Stimulated activated CD4-positive, alpha-beta T cell treated with anti-CD3 and anti-CD28 coated beads, Interleukin-1b, Interleukin-23, amount 100 ng/mL, for 1 hour (primary cell): Measurements from ENCODE around the gene MVB12A.

Experiments used
- DNase-seq, 2 donors: peaks; one replicate each; pipeline ENCODE4 v3.0.0-alpha.2; 2020; ENCODE audit warnings: low read depth in 2 of 2

Gene MVB12A

GRCh38 chr19:17419621-17420474 lies at the start of gene MVB12A:
Gene MVB12A, plus strand, starts transcription at chr19:17420047. Its CDS starts 89 bp downstream, at chr19:17420136.
- DNase-seq, result peak; percentile 86 to 89

DNA sequence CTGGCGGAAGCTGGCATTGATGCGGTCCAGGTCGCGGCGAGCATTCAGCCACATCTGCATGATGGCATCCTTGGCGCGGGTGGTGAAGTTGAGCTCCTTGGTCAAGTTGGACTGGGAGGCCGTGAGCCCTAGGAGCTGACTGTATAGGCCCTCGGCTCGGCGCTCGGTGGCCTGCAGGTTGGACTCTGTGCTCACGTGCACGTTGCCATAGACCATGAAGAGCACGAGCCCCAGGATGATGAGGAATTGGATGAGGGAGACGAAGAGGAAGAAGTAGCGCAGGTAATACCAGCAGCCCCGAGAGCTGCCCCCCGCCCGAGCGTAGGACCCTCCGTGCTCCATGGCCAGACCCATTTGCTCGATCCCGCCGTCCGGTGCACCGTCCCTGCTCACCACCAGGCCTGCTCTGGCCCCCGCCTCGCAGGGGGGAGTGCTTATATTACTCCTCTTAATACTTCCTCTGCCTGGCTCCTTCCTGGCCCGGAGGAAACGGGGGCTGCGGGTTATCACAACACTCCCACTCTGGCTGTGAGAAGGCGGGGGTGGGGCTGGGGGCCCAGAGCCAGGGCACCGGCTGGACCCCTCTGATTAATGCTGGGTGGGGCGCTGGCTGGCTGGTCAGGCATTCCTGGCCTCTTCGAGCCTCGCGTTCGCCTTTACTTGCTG lies 42.8 kb upstream of the MVB12A start, which contains the start of gene PLVAP:
PLVAP (minus strand) TSS at position 408 of the 666 bp plus-strand sequence; CDS start at position 354, 54 bp downstream.
- DNase-seq, result no peak

GRCh38 chr19:17378271-17378670 lies 41.6 kb upstream of the MVB12A start:
- no peak for DNase-seq

GRCh38 chr19:17379221-17379631 lies 40.6 kb upstream of the MVB12A start:
- no peak for DNase-seq

GRCh38 chr19:17380426-17381138 lies 39.3 kb upstream of the MVB12A start:
- DNase-seq, result no peak

DNA sequence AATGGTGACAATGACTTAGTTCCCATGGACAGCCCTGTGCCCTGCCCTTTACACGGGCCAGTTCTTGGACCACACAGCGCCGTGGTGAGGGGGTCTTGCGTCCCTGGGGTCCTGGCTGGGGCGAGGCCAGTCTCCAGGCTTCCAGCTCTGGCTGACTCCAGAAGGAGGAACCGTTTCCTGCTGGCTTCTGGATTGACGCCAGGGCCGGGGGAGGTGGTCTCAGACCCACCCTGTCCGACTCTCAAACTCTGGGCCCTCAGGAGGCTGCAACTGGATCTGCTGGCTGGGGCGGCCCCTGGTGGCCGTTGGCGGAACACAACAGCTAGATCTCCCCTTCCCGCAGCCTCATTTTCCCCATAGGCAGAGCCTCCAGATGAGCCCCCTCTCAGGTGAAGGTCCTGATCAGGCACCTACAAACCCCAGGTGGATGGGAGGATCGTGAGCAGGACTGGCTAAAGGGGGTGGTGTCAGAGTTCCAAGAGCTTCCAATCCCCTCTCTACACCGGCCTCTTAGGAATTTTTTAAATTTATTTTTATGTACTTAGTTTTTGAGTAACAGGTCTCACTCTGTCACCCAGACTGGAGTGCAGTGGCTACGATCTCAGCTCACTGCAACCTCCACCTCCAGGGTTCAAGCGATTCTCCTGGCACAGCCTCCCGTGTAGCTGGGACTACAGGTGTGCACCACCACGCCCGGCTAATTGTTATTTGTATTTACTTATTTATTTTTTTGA lies 33.8 kb upstream of the MVB12A start:
- DNase-seq, result peak in 1 of 2 donors; percentile 51

- no peak for DNase-seq
Measured at GRCh38 chr19:17389288-17389687, 30.6 kb upstream of the MVB12A start.

GRCh38 chr19:17389957-17390664 lies 29.7 kb upstream of the MVB12A start:
- no peak for DNase-seq

GRCh38 chr19:17390665-17391370 lies 29.0 kb upstream of the MVB12A start:
- DNase-seq, result peak; percentile 60 to 82

- DNase-seq, result no peak
Measured at GRCh38 chr19:17391371-17392151, 28.3 kb upstream of the MVB12A start.

DNA sequence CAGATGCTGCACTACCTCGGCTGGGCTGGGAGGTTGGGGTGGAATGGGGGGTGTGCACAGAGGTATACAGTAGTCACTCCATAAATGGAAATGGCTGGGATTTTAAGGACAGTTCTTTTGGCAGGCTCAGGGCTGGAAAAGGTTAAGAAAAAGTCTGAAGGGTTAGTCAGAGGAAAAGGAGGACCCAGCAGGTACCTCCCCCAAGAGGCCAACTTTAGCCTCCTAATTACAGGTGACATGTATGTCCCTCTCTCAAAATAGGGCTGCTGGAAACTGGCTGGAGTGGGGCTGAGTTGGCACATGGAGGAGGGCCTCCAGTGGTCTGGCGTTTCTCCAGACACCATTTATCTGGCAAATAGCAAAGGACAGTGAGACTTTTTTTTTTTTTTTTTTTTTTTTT lies 26.8 kb upstream of the MVB12A start:
- DNase-seq, result no peak

- no peak for DNase-seq
Measured at GRCh38 chr19:17393914-17394313, 25.9 kb upstream of the MVB12A start, which contains the start of gene CCDC194. Gene CCDC194, minus strand, starts transcription at chr19:17394196. Its CDS starts 38 bp downstream, at chr19:17394158.

GRCh38 chr19:17394891-17395415 lies 24.9 kb upstream of the MVB12A start:
- DNase-seq, result peak in 1 of 2 donors; percentile 60

DNA sequence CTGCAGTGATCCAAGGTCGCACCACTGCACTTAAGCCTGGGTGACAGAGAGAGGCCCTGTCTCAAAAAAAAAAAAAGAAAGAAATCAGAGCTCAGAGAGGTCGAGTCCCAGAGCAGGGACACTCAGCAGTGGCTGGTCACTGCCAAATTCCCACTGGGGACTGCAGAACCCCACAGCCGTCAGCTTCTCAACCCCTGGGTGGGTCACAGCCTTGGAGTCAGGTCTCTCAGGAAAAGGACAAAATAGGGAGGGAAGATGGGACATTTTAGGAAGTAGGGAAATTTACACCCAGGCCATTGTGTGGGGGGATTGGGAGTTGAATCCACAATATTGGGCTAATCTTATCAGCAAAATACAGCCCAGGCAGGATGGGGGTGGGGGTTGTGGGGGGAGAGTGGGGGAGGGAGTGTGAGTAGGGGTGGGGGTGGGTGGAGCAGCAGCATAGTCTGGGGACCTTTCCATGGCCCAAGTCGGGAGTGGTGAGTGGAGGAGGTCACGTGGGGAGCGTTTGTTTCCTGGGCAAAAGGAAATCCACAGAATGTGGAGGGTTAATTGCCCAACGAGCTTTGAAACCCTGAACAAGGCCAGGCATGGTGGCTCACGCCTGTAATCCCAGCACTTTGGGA lies 20.8 kb upstream of the MVB12A start:
- DNase-seq, result no peak

GRCh38 chr19:17401628-17402027 lies 18.2 kb upstream of the MVB12A start:
- no peak for DNase-seq

- no peak for DNase-seq
Measured at GRCh38 chr19:17402982-17403855, 16.6 kb upstream of the MVB12A start.

DNA sequence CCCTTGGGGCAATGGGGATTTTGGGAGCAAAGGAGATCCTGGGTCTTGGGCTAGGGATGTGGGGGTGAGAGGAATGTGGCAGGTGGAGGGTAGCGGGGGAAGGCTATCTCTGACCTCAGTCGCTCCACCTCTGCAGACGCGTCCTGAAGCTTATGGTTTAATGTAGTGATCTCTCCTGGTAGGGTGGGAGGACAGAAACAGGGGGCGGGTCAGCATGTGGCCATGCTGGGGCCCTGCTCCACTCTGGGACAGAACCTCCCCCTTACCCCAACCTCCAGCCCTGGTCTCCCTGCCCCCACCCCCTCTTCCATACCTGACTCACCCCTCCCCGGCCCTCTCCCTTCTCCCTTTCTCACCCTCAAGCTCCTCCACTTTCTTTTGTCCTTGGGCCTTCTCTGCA lies 15.8 kb upstream of the MVB12A start:
- DNase-seq, result no peak
